ENCODE results near the gene OXCT2.
"Not testable (repeated sequence)": the region's sequence is repeated elsewhere in the genome, so short reads cannot be mapped to it uniquely, and the experiment has no call there.

Gene OXCT2

DNA sequence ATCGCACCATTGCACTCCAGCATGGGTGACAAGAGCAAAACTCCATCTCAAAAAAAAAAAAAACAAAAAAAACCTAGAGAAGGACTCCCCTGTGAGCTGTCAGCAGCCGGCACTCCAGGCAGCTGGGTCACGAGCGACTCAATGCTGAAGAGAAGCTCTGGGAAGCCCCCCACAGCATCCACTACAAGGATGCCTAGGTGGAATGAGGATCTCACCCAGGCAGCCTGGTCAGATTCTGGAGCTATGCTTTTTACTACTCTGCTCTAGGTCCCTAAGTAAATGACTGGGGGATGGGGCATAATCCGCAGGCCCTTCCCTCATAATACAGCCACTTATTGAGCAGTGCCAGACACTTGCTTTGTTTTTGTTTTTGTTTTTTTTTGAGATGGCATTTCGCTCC lies 11.0 kb upstream of the OXCT2 start:
- TF ChIP-seq CTCF (conservative IDR thresholded peaks at IDR 0.05; ENCODE audit: low read length) = no peak
- H3K4me3 ChIP-seq (ENCODE audit: low read length) = no peak overlapping the region
- DNase-seq (ENCODE audit: low read depth) = no peak

GRCh38 chr1:39781349-39781715 lies 10.2 kb upstream of the OXCT2 start:
- no peak for DNase-seq (ENCODE audit: low read depth)
- no peak for TF ChIP-seq CTCF (conservative IDR thresholded peaks at IDR 0.05; ENCODE audit: low read length)

GRCh38 chr1:39779821-39780220 lies 8.7 kb upstream of the OXCT2 start:
- TF ChIP-seq CTCF (conservative IDR thresholded peaks at IDR 0.05; ENCODE audit: low read length) = no peak
- H3K4me3 ChIP-seq (ENCODE audit: low read length) = no peak overlapping the region
- DNase-seq (ENCODE audit: low read depth) = no peak

More at GRCh38 chr1:39781349-39781715, 10.2 kb upstream of the OXCT2 start:
- no peak overlapping the region for H3K4me3 ChIP-seq (ENCODE audit: low read length)

GRCh38 chr1:39779137-39779536 lies 8.0 kb upstream of the OXCT2 start:
- TF ChIP-seq CTCF (conservative IDR thresholded peaks at IDR 0.05; ENCODE audit: low read length) = no peak
- H3K4me3 ChIP-seq (ENCODE audit: low read length) = no peak overlapping the region
- DNase-seq (ENCODE audit: low read depth) = no peak

GRCh38 chr1:39778463-39779099 lies 7.4 kb upstream of the OXCT2 start:
- not testable (repeated sequence) for H3K4me3 ChIP-seq (ENCODE audit: low read length); DNase-seq (ENCODE audit: low read depth)

- DNase-seq (ENCODE audit: low read depth); H3K4me3 ChIP-seq (ENCODE audit: low read length): not testable (repeated sequence)
These were observed 6.7 kb upstream of the OXCT2 start for GRCh38 chr1:39777896-39778295.

GRCh38 chr1:39777306-39777705 lies 6.2 kb upstream of the OXCT2 start:
- no peak for DNase-seq (ENCODE audit: low read depth)
- TF ChIP-seq CTCF (conservative IDR thresholded peaks at IDR 0.05; ENCODE audit: low read length) = no peak
- no peak overlapping the region for H3K4me3 ChIP-seq (ENCODE audit: low read length)

DNA sequence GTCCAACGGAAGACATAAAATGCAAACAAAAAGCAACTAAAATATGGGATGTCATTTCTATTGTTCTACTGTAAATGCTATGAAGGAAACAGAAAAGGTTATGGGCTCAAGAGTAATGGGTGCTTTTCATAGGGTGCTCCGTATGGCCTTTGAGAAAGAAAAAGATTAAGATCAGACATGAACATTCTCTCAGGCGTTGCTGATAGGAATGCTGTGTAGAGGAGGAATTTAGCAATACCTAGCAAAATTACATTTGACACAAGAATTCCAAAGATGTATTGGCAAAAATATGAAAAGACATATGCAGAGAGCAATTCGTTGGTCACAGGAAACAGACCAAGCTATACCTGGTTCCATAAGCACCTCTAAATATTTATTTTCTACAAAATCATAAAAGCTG lies 5.7 kb upstream of the OXCT2 start:
- H3K4me3 ChIP-seq (ENCODE audit: low read length) = no peak overlapping the region
- no peak for TF ChIP-seq CTCF (conservative IDR thresholded peaks at IDR 0.05; ENCODE audit: low read length)
- no peak for DNase-seq (ENCODE audit: low read depth)

Measured in AG10803 (cell line).